Liver (tissue), 9 donors: ENCODE measurements around the gene ATXN8OS. TPM values are rescaled to one million over a fixed set of nuclear protein-coding genes. Genes with fewer than 3 reads are reported as not detected.

Experiments
- DNase-seq: peaks from one replicate; pipeline ENCODE4 v3.0.0-alpha.2; 2017; ENCODE audit warnings: low spot score
- H3K27ac ChIP-seq, 2 donors: one replicate each; pipeline ENCODE4 v1.7.0; 2013; ENCODE audit warnings: inconsistent platforms in 2 of 2, low read length in 2 of 2, control low read depth in 1 of 2, low read depth in 1 of 2, mild to moderate bottlenecking in 1 of 2
- H3K27me3 ChIP-seq, 4 donors: one replicate each; pipeline versions ENCODE4 v1.6.1 to v1.7.0; 2013; ENCODE audit warnings: low read length in 3 of 4, inconsistent platforms in 1 of 4, mild to moderate bottlenecking in 1 of 4, moderate library complexity in 1 of 4; ENCODE audit not compliant: control insufficient read depth in 4 of 4, insufficient read depth in 4 of 4
- H3K36me3 ChIP-seq, 4 donors: one replicate each; pipeline versions ENCODE4 v1.6.1 to v1.7.0; 2013; ENCODE audit warnings: low read length in 3 of 4, mild to moderate bottlenecking in 3 of 4, low read depth in 1 of 4, moderate library complexity in 1 of 4; ENCODE audit not compliant: control insufficient read depth in 4 of 4, insufficient read depth in 3 of 4
- H3K4me1 ChIP-seq, 4 donors: one replicate each; pipeline versions ENCODE4 v1.6.1 to v1.7.0; 2013; ENCODE audit warnings: low read length in 3 of 4, mild to moderate bottlenecking in 3 of 4, moderate library complexity in 1 of 4; ENCODE audit not compliant: control insufficient read depth in 4 of 4, insufficient read depth in 4 of 4
- H3K4me3 ChIP-seq, 3 donors: one replicate each; pipeline versions ENCODE4 v1.6.1 to v1.7.0; 2013; ENCODE audit warnings: low read length in 3 of 3, control low read depth in 1 of 3, low read depth in 1 of 3, mild to moderate bottlenecking in 1 of 3
- H3K9ac ChIP-seq, 2 donors: one replicate each; pipeline ENCODE4 v1.7.0; 2013; ENCODE audit warnings: low read length in 2 of 2, mild to moderate bottlenecking in 2 of 2, moderate library complexity in 2 of 2, control low read depth in 1 of 2, low read depth in 1 of 2
- H3K9me3 ChIP-seq, 4 donors: one replicate each; pipeline versions ENCODE4 v1.6.1 to v1.7.0; 2013; ENCODE audit warnings: low read length in 3 of 4; ENCODE audit not compliant: control insufficient read depth in 4 of 4
- ATF3 ChIP-seq: IDR thresholded peaks from 2 replicates; pipeline ENCODE4 v1.6.1; 2016; ENCODE audit warnings: antibody characterized with exemption
- CTCF ChIP-seq: fragments of 150-350 bp; IDR thresholded peaks from 2 replicates; pipeline ENCODE4 v1.5.1; 2017; ENCODE audit warnings: improper control_type of control experiment, low read depth, low read length; ENCODE audit not compliant: missing input control
- EGR1 ChIP-seq, 2 donors: IDR thresholded peaks; 2 replicates each; pipeline ENCODE4 v1.6.1; 2016 to 2018; ENCODE audit warnings: antibody characterized with exemption in 2 of 2, low read depth in 2 of 2
- FOXA1 ChIP-seq: IDR thresholded peaks from 2 replicates; pipeline ENCODE4 v1.6.1; 2016; ENCODE audit warnings: antibody characterized with exemption
- FOXA2 ChIP-seq: IDR thresholded peaks from 2 replicates; pipeline ENCODE4 v1.6.1; 2016; ENCODE audit warnings: antibody characterized with exemption
- GABPA ChIP-seq, 2 donors: IDR thresholded peaks in 1 of 2; conservative IDR thresholded peaks in 1 of 2; 2 replicates each; pipeline ENCODE4 v1.6.1; 2016; ENCODE audit warnings: antibody characterized with exemption in 2 of 2, mild to moderate bottlenecking in 1 of 2, moderate library complexity in 1 of 2
- HNF4A ChIP-seq, 2 donors: conservative IDR thresholded peaks; 2 replicates each; pipeline ENCODE4 v1.6.1; 2016; ENCODE audit warnings: antibody characterized with exemption in 2 of 2, mild to moderate bottlenecking in 2 of 2
- HNF4G ChIP-seq: IDR thresholded peaks from 2 replicates; pipeline ENCODE4 v1.6.1; 2016; ENCODE audit warnings: antibody characterized with exemption
- JUND ChIP-seq, 2 donors: IDR thresholded peaks; 2 replicates each; pipeline ENCODE4 v1.6.1; 2016; ENCODE audit warnings: antibody characterized with exemption in 2 of 2
- RAD21 ChIP-seq, 2 donors: IDR thresholded peaks; 2 replicates each; pipeline ENCODE4 v1.6.1; 2016; ENCODE audit warnings: antibody characterized with exemption in 2 of 2, mild to moderate bottlenecking in 2 of 2
- REST ChIP-seq: IDR thresholded peaks from 2 replicates; pipeline ENCODE4 v1.6.1; 2016; ENCODE audit warnings: antibody characterized with exemption, mild to moderate bottlenecking
- RXRA ChIP-seq, 2 donors: IDR thresholded peaks; 2 replicates each; pipeline ENCODE4 v1.6.1; 2017 to 2018; ENCODE audit warnings: antibody characterized with exemption in 2 of 2, mild to moderate bottlenecking in 1 of 2
- SP1 ChIP-seq: IDR thresholded peaks from 2 replicates; pipeline ENCODE4 v1.6.1; 2018; ENCODE audit warnings: antibody characterized with exemption, mild to moderate bottlenecking
- TAF1 ChIP-seq: conservative IDR thresholded peaks from 2 replicates; pipeline ENCODE4 v1.6.1; 2016; ENCODE audit warnings: antibody characterized with exemption, mild to moderate bottlenecking
- YY1 ChIP-seq: IDR thresholded peaks from 2 replicates; pipeline ENCODE4 v1.6.1; 2016; ENCODE audit warnings: antibody characterized with exemption, mild to moderate bottlenecking
- WGBS: extraction: QIAGEN DNeasy Blood & Tissue Kit; methylation state at CpG from one replicate; pipeline ENCODE4 v1.1.7; 2013; 5-methylcytosine and 5-hydroxymethylcytosine counted together
- polyA plus RNA-seq, 2 donors: library from polyadenylated mRNA; stranded (reverse) in 1 of 2; unstranded in 1 of 2; fragments of 200-250 nt in 1 of 2; fragments of >200 nt in 1 of 2; fragmentation: Nextera tagmentation in 1 of 2; extraction: Ambion mirVana in 1 of 2; gene quantifications; one replicate each; pipeline versions ENCODE4 v1.2.1 to v1.2.3, GENCODE V29; 2013 to 2015
- total RNA-seq, 2 donors: library from RNA; depleted of rRNA; stranded (reverse); fragments of >200 nt; gene quantifications; one replicate each; pipeline ENCODE4 v1.2.3, GENCODE V29; 2014
- TF ChIP-seq, protein P1 (sequence below): IDR thresholded peaks from 2 replicates; pipeline ENCODE4 v1.6.1; 2016; ENCODE audit warnings: antibody characterized with exemption
- TF ChIP-seq, protein P2 (sequence below): IDR thresholded peaks from 2 replicates; pipeline ENCODE4 v1.6.1; 2016; ENCODE audit warnings: antibody characterized with exemption
- donor health status: healthy.
- donor health status: healthy.
- donor health status: healthy.
- donor health status: healthy.
- donor health status: healthy.

ATXN8OS gene
- total RNA-seq: not detected
- not detected for polyA plus RNA-seq

GRCh38 chr13:70107498-70108281 is at the start of gene ATXN8OS:
ATXN8OS (plus strand) TSS chr13:70107826.
- no peak within 1 kb of the TSS for H3K4me3 ChIP-seq
- WGBS: 5% methylated on average over 53 of the region's 53 CpGs
- no peak for DNase-seq
- H3K9ac ChIP-seq: no peak within 1 kb of the TSS
- no peaks in the 10 kb centered on the region for H3K9me3 ChIP-seq
- no peaks in the 10 kb centered on the region for H3K36me3 ChIP-seq
- H3K4me1 ChIP-seq: peaks cover 0 to 1% (median 0%) of the 10 kb centered on the region in 4 donors
- H3K27ac ChIP-seq: no peak within 1 kb of the TSS
- no peak for TF ChIP-seq HNF4A (conservative IDR thresholded peaks at IDR 0.05)
- TF ChIP-seq TAF1: no peak
- TF ChIP-seq JUND (IDR thresholded peaks at IDR 0.05): no peak
- no peak for TF ChIP-seq FOXA2
- no peak for TF ChIP-seq REST
- no peak for TF ChIP-seq YY1
- no peak for TF ChIP-seq SP1
- no peak for TF ChIP-seq HNF4G
- TF ChIP-seq, protein P1, sequence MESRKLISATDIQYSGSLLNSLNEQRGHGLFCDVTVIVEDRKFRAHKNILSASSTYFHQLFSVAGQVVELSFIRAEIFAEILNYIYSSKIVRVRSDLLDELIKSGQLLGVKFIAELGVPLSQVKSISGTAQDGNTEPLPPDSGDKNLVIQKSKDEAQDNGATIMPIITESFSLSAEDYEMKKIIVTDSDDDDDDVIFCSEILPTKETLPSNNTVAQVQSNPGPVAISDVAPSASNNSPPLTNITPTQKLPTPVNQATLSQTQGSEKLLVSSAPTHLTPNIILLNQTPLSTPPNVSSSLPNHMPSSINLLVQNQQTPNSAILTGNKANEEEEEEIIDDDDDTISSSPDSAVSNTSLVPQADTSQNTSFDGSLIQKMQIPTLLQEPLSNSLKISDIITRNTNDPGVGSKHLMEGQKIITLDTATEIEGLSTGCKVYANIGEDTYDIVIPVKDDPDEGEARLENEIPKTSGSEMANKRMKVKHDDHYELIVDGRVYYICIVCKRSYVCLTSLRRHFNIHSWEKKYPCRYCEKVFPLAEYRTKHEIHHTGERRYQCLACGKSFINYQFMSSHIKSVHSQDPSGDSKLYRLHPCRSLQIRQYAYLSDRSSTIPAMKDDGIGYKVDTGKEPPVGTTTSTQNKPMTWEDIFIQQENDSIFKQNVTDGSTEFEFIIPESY: no peak
- TF ChIP-seq, protein P2, sequence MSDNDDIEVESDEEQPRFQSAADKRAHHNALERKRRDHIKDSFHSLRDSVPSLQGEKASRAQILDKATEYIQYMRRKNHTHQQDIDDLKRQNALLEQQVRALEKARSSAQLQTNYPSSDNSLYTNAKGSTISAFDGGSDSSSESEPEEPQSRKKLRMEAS: no peak
- TF ChIP-seq RXRA (IDR thresholded peaks at IDR 0.05): no peak
- no peak for TF ChIP-seq FOXA1
- H3K27me3 ChIP-seq: peaks cover 0 to 3% (median 0%) of the 10 kb centered on the region in 4 donors

GRCh38 chr13:70080012-70080411 is 27.6 kb upstream of the ATXN8OS start:
- WGBS: 31% methylated on average over 4 of the region's 4 CpGs
- DNase-seq: no peak
- TF ChIP-seq JUND (IDR thresholded peaks at IDR 0.05) (no peak), REST (no peak), SP1 (no peak), EGR1 (IDR thresholded peaks at IDR 0.05; ENCODE audit: low read depth in 2 of 2) (no peak), RXRA (IDR thresholded peaks at IDR 0.05) (no peak), RAD21 (IDR thresholded peaks at IDR 0.05) (no peak), CTCF (no peak), GABPA (IDR thresholded peaks at IDR 0.05 in 1 of 2, conservative IDR thresholded peaks at IDR 0.05 in 1 of 2) (no peak), FOXA2 (no peak), ATF3 (no peak), FOXA1 (no peak), TAF1 (no peak), YY1 (no peak), HNF4G (no peak)
- TF ChIP-seq, protein P2: no peak

More at GRCh38 chr13:70080012-70080411, 27.6 kb upstream of the ATXN8OS start:
- H3K9ac ChIP-seq: no peak overlapping the region
- no peaks in the 10 kb centered on the region for H3K36me3 ChIP-seq
- H3K4me1 ChIP-seq: no peaks in the 10 kb centered on the region
- H3K27me3 ChIP-seq: no peaks in the 10 kb centered on the region
- H3K9me3 ChIP-seq: no peaks in the 10 kb centered on the region
- H3K27ac ChIP-seq: no peak overlapping the region
- no peak overlapping the region for H3K4me3 ChIP-seq
